OCI-LY1 (cell line): ENCODE results near the gene DIAPH2.
"Not testable (repeated sequence)": the region's sequence is repeated elsewhere in the genome, so short reads cannot be mapped to it uniquely, and the experiment has no call there.

ENCODE experiments used
- CTCF ChIP-seq: fragments of 200-600 bp; sonication (generic), shearing (Covaris generic); IDR thresholded peaks from 2 replicates; pipeline ENCODE4 v1.5.1; 2017; ENCODE audit warnings: mild to moderate bottlenecking, antibody characterized with exemption, low read length, moderate library complexity, mixed read lengths
- EZH2 ChIP-seq: fragments of 200-600 bp; sonication (generic), shearing (Covaris generic); IDR thresholded peaks from 2 replicates; pipeline ENCODE4 v1.8.0; 2017; ENCODE audit warnings: borderline replicate concordance, mixed run types, mild to moderate bottlenecking, antibody characterized with exemption, low read length, moderate library complexity, mixed read lengths

- TF ChIP-seq EZH2, CTCF: not testable (repeated sequence)
Measured at GRCh38 chrX:96714393-96714792, 29.8 kb downstream of the DIAPH2 start.
